GM21423 (cell line): ENCODE data around the gene GALNT4.

Experiments
- ATAC-seq: cut with Tn5 transposase; IDR thresholded peaks from one replicate; pipeline ENCODE4 v1.9.1; 2021; ENCODE audit warnings: mild to moderate bottlenecking, moderate library complexity; ENCODE audit not compliant: unreplicated experiment

GALNT4 gene

GRCh38 chr12:89494411-89495231, 30.0 kb downstream of the GALNT4 start:
- ATAC-seq: peak; percentile 48

DNA sequence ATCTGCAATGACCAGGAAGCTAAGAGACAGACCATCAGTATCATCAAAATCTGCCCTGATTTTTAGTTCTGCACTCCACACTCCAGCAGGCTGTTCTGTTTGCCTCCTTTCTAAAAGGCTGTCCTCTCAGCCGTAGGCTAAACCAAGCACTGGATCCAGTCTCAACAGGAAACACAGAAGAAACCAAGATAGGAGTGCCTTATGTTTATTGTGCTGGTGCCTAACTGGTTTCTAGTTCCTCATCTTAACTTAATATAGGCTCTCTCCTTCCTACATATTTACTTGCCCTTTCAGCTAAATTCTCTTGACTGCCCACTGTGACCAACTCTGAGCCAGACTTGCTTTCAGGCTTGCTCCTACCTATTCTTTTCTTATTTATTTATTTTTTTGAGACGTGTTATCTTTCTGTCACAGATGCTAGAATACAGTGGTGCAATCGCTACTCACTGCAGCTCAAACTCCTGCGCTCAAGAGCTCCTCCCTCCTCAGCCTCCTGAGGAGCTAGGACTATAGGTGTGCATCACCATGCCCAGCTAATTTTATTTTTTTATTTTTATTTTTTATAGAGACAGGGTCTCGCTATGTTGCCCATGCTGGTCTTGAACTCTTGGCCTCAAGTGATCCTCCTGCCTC, 30.8 kb downstream of the GALNT4 start:
- ATAC-seq: no peak

- ATAC-seq: no peak
Measured at GRCh38 chr12:89492883-89493282, 31.7 kb downstream of the GALNT4 start.

GRCh38 chr12:89490922-89491321, 33.7 kb downstream of the GALNT4 start:
- no peak for ATAC-seq

DNA sequence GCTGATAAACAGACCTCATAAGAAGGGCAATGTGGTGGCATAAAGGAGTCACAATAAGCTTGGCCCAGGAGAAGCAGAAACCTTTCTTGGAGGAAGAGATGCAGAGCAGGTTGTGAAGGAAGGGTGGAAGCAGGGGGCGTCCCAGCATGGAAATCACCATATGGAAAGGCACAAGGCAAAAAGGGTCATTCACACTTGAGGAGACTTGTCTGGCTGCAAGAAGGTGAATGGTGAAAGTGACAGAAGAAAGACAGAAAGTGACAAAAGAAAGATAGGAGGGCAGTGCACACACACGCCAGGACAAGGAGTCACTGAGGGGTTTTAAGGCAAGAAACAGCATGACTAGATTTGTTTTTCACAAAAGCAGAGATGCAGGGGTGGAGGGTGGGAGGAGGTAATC, 38.3 kb downstream of the GALNT4 start:
- ATAC-seq: no peak

DNA sequence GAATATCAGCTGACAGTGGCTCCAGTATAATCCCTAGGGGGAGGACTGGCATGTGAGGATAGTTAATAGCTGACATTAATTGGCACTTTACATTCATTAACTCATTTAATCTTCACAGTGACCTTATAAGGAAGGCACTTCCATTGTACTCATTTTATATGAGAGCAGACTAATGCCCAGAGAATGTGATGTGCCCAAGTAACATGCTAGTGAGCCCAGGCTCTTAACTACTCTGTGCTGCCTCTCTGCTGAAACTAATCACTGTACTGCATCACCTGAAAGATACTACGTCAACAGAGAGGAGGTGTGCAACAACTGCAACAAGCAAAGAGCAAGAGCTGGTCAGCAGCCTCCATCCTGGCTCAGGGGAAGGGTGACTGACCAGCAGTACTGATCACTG, 40.1 kb downstream of the GALNT4 start:
- ATAC-seq: no peak

DNA sequence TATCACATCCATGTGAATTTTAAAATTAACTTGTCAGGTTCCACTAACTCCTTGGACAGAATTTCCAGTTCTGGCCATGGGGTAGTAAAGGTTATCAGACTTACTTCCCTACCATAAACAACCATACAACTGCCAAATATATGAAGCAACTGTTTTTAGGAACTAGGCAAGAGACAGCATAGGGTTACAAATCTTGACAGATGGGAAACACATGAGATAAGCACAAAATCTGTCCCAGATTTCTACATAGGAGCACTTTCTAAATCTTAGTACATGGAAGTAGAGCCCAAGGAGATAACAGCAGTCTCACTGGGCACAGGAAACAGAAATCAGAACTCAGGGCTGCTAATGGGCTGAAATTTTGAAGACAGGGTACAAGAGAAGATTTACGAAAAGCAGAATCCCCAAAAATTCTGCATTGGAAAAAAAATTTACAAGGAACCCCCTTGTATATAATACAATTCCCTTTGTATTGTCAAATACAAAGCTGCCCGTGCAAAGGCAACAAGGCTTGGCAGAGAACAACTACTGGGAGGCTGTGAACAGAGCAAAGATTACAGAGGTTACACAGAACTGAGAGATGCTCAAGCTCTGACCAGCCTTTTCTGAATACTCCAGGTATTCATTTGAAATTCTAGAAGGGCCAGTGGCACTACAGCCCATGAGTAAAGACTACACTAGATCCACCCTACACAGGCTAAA, 43.2 kb downstream of the GALNT4 start:
- ATAC-seq: no peak

DNA sequence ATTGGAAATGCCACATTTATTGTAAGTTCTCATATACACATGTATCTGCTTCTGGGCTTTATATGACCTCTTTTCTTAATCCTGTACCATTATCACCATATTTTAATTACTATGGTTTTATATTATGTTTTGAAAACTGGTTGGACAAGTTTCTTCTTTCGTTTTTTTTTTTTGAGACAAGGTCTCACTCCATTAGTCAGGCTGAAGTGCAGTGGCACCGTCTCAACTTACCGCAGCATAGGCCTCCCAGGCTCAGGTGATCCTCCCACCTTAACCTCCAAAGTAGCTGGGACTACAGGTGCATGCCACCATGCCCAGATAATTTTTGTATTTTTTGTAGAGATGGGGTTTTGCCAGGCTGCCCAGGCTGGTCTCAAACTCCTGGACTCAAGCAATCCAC, 44.6 kb downstream of the GALNT4 start:
- ATAC-seq: no peak

GRCh38 chr12:89477633-89478279, 46.8 kb downstream of the GALNT4 start:
- ATAC-seq: no peak

- ATAC-seq: no peak
Measured at GRCh38 chr12:89476904-89477595, 47.5 kb downstream of the GALNT4 start.

DNA sequence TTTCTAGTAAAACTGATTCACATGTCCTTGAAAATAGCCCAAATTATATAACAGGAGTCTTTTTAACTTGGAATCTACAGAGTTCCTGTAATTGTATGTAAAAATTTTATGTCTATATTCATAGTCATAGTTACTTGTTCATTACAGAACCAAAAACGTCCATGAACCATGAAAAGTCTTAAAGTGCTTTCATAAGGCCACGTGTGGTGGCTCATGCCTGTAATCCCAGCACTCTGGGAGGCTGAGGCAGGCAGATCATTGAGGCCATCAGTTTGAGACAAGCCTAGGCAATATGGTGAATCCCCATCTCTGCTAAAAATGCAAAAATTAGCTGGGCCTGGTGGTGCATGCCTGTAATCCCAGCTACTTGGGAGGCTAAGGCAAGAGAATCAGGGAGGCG, 48.4 kb downstream of the GALNT4 start:
- no peak for ATAC-seq

GRCh38 chr12:89475203-89475990, 49.2 kb downstream of the GALNT4 start:
- no peak for ATAC-seq

DNA sequence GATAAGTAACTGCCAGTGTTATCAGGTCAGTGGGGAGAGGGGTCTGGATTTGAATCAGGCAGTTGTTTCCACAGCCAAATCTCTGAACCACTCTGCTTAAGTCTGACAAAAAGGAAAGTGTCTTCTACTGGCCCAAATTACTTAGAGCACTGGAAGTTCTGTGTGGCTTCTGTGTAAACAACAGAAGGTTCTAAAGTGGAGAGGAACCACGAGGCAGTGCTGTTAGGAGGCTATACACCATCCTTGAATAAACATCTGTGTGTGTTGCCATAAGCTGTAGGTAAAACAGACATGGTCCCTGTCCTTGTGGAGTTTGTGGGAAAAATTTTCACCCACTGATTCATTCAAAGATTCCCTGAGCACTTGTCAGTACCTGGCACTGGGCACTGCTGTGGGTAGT, 50.0 kb downstream of the GALNT4 start:
- ATAC-seq: no peak
